GM18873 (cell line): Measurements from ENCODE around the gene PNMA8C.
"Not testable (repeated sequence)": the region's sequence is repeated elsewhere in the genome, so short reads cannot be mapped to it uniquely, and the experiment has no call there.

Experiments used
- ATAC-seq: cut with Tn5 transposase; IDR thresholded peaks from one replicate; pipeline ENCODE4 v1.9.1; 2021; ENCODE audit warnings: mild to moderate bottlenecking, moderate library complexity, moderate number of reproducible peaks; ENCODE audit not compliant: unreplicated experiment, low FRiP score

The PNMA8C gene

GRCh38 chr19:46448601-46449000 lies 19.9 kb upstream of the PNMA8C start:
- no peak for ATAC-seq

GRCh38 chr19:46447824-46448223 lies 19.1 kb upstream of the PNMA8C start:
- ATAC-seq: no peak

GRCh38 chr19:46447006-46447405 lies 18.3 kb upstream of the PNMA8C start:
- ATAC-seq: no peak

- ATAC-seq: no peak
These were observed 17.3 kb upstream of the PNMA8C start for GRCh38 chr19:46446021-46446420.

- ATAC-seq: no peak
These were observed 14.2 kb upstream of the PNMA8C start for GRCh38 chr19:46442808-46443450.

- ATAC-seq: no peak
These were observed 13.1 kb upstream of the PNMA8C start for GRCh38 chr19:46441866-46442265.

- ATAC-seq: not testable (repeated sequence)
These were observed 7.0 kb upstream of the PNMA8C start for GRCh38 chr19:46435689-46436088.

GRCh38 chr19:46435009-46435408 lies 6.3 kb upstream of the PNMA8C start:
- ATAC-seq: no peak

GRCh38 chr19:46433470-46433869 lies 4.7 kb upstream of the PNMA8C start:
- not testable (repeated sequence) for ATAC-seq

- no peak for ATAC-seq
These were observed 3.1 kb upstream of the PNMA8C start for GRCh38 chr19:46431824-46432223.

- ATAC-seq: no peak
These were observed 1.3 kb upstream of the PNMA8C start for GRCh38 chr19:46429999-46430398.

- no peak for ATAC-seq
These were observed 1.2 kb downstream of the PNMA8C start for GRCh38 chr19:46427518-46428045.

GRCh38 chr19:46426506-46427162 lies 2.1 kb downstream of the PNMA8C start:
- ATAC-seq: no peak

- ATAC-seq: no peak
These were observed 2.7 kb downstream of the PNMA8C start for GRCh38 chr19:46426035-46426505.

- no peak for ATAC-seq
These were observed 5.5 kb downstream of the PNMA8C start for GRCh38 chr19:46423188-46423587.

GRCh38 chr19:46422344-46422743 lies 6.4 kb downstream of the PNMA8C start:
- no peak for ATAC-seq

GRCh38 chr19:46420056-46420455 lies 8.7 kb downstream of the PNMA8C start:
- no peak for ATAC-seq

- ATAC-seq: not testable (repeated sequence)
These were observed 12.7 kb downstream of the PNMA8C start for GRCh38 chr19:46415804-46416709.

- not testable (repeated sequence) for ATAC-seq
These were observed 13.8 kb downstream of the PNMA8C start for GRCh38 chr19:46414899-46415298.

GRCh38 chr19:46413262-46414031 lies 15.3 kb downstream of the PNMA8C start, which contains the start of gene CCDC8:
Gene CCDC8 (minus strand): TSS chr19:46413564. CDS start chr19:46412810, 754 bp downstream.
- ATAC-seq: no peak
